OCI-LY1 (cell line): ENCODE results near the gene RAB12.

Experiments
- CTCF ChIP-seq: fragments of 200-600 bp; sonication (generic), shearing (Covaris generic); IDR thresholded peaks from 2 replicates; pipeline ENCODE4 v1.5.1; 2017; ENCODE audit warnings: mild to moderate bottlenecking, antibody characterized with exemption, low read length, moderate library complexity, mixed read lengths
- EZH2 ChIP-seq: fragments of 200-600 bp; sonication (generic), shearing (Covaris generic); IDR thresholded peaks from 2 replicates; pipeline ENCODE4 v1.8.0; 2017; ENCODE audit warnings: borderline replicate concordance, mixed run types, mild to moderate bottlenecking, antibody characterized with exemption, low read length, moderate library complexity, mixed read lengths

GRCh38 chr18:8634508-8634907 is 25.3 kb downstream of the RAB12 start:
- TF ChIP-seq CTCF: no peak
- TF ChIP-seq EZH2: no peak
